Measurements from ENCODE around the gene PDGFD. TPM values are rescaled to one million over a fixed set of nuclear protein-coding genes. Genes with fewer than 3 reads are reported as not detected.

Gene PDGFD
- polyA plus RNA-seq, 1 of the 3 experiments (the other 2 are of a cell fraction) = 4.8 TPM

- 86% methylated on average over 2 of the region's 2 CpGs for WGBS (ENCODE audit: low lambda C conversion rate)
- CTCF ChIA-PET = interaction anchor here (1.8 kb wide), 1 partner anchor 441 kb away, joined by 4 read pairs; no protein-coding TSS in a partner anchor
Measured at GRCh38 chr11:104122836-104123235, 41.1 kb downstream of the PDGFD start.

GRCh38 chr11:104122011-104122635 lies 41.8 kb downstream of the PDGFD start:
- Histone ChIP-seq H3K4me3 (ENCODE audit: low read depth in 2 of 2, low read length in 1 of 2) (no peak overlapping the region), H3K27ac (ENCODE audit: low read depth in 2 of 2, low read length in 1 of 2) (no peak overlapping the region), H3K9me2 (no peaks in the 10 kb centered on the region), H3K27me3 (ENCODE audit: insufficient read depth) (no peaks in the 10 kb centered on the region), H3K4me1 (ENCODE audit: control insufficient read depth in 1 of 2, insufficient read depth in 2 of 2, low read depth in 1 of 2, low read length in 1 of 2) (no peaks in the 10 kb centered on the region; a peak in 1 of 4 replicates), H3K9ac (no peak overlapping the region), H4K20me1 (ENCODE audit: insufficient read depth) (no peaks in the 10 kb centered on the region), H3K4me2 (no peak overlapping the region), H3K79me2 (ENCODE audit: insufficient read depth) (no peaks in the 10 kb centered on the region), H3K9me3 (no peaks in the 10 kb centered on the region), H2AFZ (ENCODE audit: low read depth) (no peak overlapping the region), H3K36me3 (replicated peaks in 1 of 2; ENCODE audit: control insufficient read depth in 1 of 2, insufficient read depth in 2 of 2, low read length in 1 of 2) (no peaks in the 10 kb centered on the region), H3F3A (replicated peaks; ENCODE audit: insufficient read depth) (no peaks in the 10 kb centered on the region)
- DNase-seq = no peak
- POLR2A ChIA-PET = no interaction called here
- no peak for TF ChIP-seq MEF2A (IDR thresholded peaks at IDR 0.05; ENCODE audit: borderline replicate concordance, low read depth)
- no peak for TF ChIP-seq EP300 (IDR thresholded peaks at IDR 0.05; ENCODE audit: borderline replicate concordance in 1 of 2, low read depth in 1 of 2, low read length in 1 of 2)
- TF ChIP-seq SIN3A (IDR thresholded peaks at IDR 0.05; ENCODE audit: borderline replicate concordance, low read depth, low read length) = no peak
- TF ChIP-seq ELF1 (IDR thresholded peaks at IDR 0.05) = no peak
- TF ChIP-seq FOXJ3 (CRISPR knock-in tag; IDR thresholded peaks at IDR 0.05) = no peak
- TF ChIP-seq POLR2AphosphoS5 (IDR thresholded peaks at IDR 0.05; ENCODE audit: low read depth, low read length) = no peak
- TF ChIP-seq USF1 (IDR thresholded peaks at IDR 0.05; ENCODE audit: borderline replicate concordance, low read depth) = no peak
- no peak for TF ChIP-seq CHD2 (IDR thresholded peaks at IDR 0.05; ENCODE audit: low read length, partially characterized antibody)
- TF ChIP-seq RFX5 (IDR thresholded peaks at IDR 0.05; ENCODE audit: low read length) = no peak
- TF ChIP-seq NFIC (IDR thresholded peaks at IDR 0.05; ENCODE audit: borderline replicate concordance) = no peak
- no peak for TF ChIP-seq MAX (IDR thresholded peaks at IDR 0.05; ENCODE audit: low read depth)
- no peak for TF ChIP-seq RCOR1 (IDR thresholded peaks at IDR 0.05; ENCODE audit: low read length)
- no peak for TF ChIP-seq RAD21 (IDR thresholded peaks at IDR 0.05; ENCODE audit: low read length)
- TF ChIP-seq TCF12 (IDR thresholded peaks at IDR 0.05) = no peak
- no peak for TF ChIP-seq RXRA (IDR thresholded peaks at IDR 0.05; ENCODE audit: borderline replicate concordance, low read depth)
- no peak for TF ChIP-seq IRF3 (IDR thresholded peaks at IDR 0.05; ENCODE audit: low read depth, low read length)
- TF ChIP-seq EZH2phosphoT487 (IDR thresholded peaks at IDR 0.05; ENCODE audit: borderline replicate concordance, low read depth) = no peak
- no peak for TF ChIP-seq GABPA (IDR thresholded peaks at IDR 0.05; ENCODE audit: low read depth)
- CTCF ChIA-PET = interaction anchor here (1.8 kb wide), 1 partner anchor 440 kb away, joined by 4 read pairs; no protein-coding TSS in a partner anchor

More at GRCh38 chr11:104122836-104123235, 41.1 kb downstream of the PDGFD start:
- Histone ChIP-seq H3K27ac (ENCODE audit: low read depth in 2 of 2, low read length in 1 of 2) (no peak overlapping the region), H3K79me2 (ENCODE audit: insufficient read depth) (no peaks in the 10 kb centered on the region), H3K27me3 (ENCODE audit: insufficient read depth) (no peaks in the 10 kb centered on the region), H3K36me3 (replicated peaks in 1 of 2; ENCODE audit: control insufficient read depth in 1 of 2, insufficient read depth in 2 of 2, low read length in 1 of 2) (no peaks in the 10 kb centered on the region), H3K4me2 (no peak overlapping the region), H3K4me3 (ENCODE audit: low read depth in 2 of 2, low read length in 1 of 2) (no peak overlapping the region), H3K4me1 (ENCODE audit: control insufficient read depth in 1 of 2, insufficient read depth in 2 of 2, low read depth in 1 of 2, low read length in 1 of 2) (no peaks in the 10 kb centered on the region; a peak in 1 of 4 replicates), H2AFZ (ENCODE audit: low read depth) (no peak overlapping the region), H3F3A (replicated peaks; ENCODE audit: insufficient read depth) (no peaks in the 10 kb centered on the region), H3K9ac (no peak overlapping the region), H3K9me3 (no peaks in the 10 kb centered on the region), H3K9me2 (no peaks in the 10 kb centered on the region), H4K20me1 (ENCODE audit: insufficient read depth) (no peaks in the 10 kb centered on the region)
- TF ChIP-seq MEF2A (IDR thresholded peaks at IDR 0.05; ENCODE audit: borderline replicate concordance, low read depth) = no peak
- no peak for TF ChIP-seq RAD21 (IDR thresholded peaks at IDR 0.05; ENCODE audit: low read length)
- no peak for TF ChIP-seq POLR2AphosphoS5 (IDR thresholded peaks at IDR 0.05; ENCODE audit: low read depth, low read length)
- no peak for TF ChIP-seq SIN3A (IDR thresholded peaks at IDR 0.05; ENCODE audit: borderline replicate concordance, low read depth, low read length)
- no peak for TF ChIP-seq RCOR1 (IDR thresholded peaks at IDR 0.05; ENCODE audit: low read length)
- no peak for TF ChIP-seq RFX5 (IDR thresholded peaks at IDR 0.05; ENCODE audit: low read length)
- TF ChIP-seq EP300 (IDR thresholded peaks at IDR 0.05; ENCODE audit: borderline replicate concordance in 1 of 2, low read depth in 1 of 2, low read length in 1 of 2) = no peak
- TF ChIP-seq TEAD4 (IDR thresholded peaks at IDR 0.05; ENCODE audit: borderline replicate concordance, insufficient read depth) = no peak
- TF ChIP-seq CHD2 (IDR thresholded peaks at IDR 0.05; ENCODE audit: low read length, partially characterized antibody) = no peak
- POLR2A ChIA-PET = no interaction called here
- no peak for DNase-seq
